ENCODE results near the gene MRPS27. TPM values are rescaled to one million over a fixed set of nuclear protein-coding genes. Genes with fewer than 3 reads are reported as not detected.

The MRPS27 gene
- total RNA-seq, 1 donor from 2014 or later: 57.7 TPM

DNA sequence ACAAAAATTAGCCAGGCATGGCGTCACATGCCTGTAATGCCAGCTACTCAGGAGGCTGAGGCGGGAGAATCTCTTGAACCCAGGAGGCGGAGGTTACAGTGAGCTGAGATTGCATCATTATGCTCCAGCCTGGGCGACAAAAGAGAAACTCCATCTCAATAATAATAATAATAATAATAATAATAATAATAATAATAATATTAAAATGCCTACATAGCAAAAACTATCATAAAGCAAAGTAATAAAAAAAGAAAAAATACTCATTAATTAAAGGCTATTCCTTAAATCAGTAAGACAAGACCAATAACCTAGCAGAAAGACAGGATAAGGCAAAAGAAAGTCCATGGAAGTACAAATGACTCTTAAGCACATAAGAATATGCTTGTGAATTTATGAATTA, 50.0 kb downstream of the MRPS27 start:
- H3K4me3 Mint-ChIP-seq (ENCODE audit: unreplicated experiment): no peak overlapping the region
- DNase-seq (ENCODE audit: extremely low spot score, unreplicated experiment): no peak
- peaks cover 10% of the 10 kb centered on the region for H3K9me3 Mint-ChIP-seq (ENCODE audit: unreplicated experiment)
- TF ChIP-seq CTCF (IDR thresholded peaks at IDR 0.05): no peak
- H3K36me3 Mint-ChIP-seq (ENCODE audit: unreplicated experiment): peaks cover 24% of the 10 kb centered on the region
- no peaks in the 10 kb centered on the region for H3K27me3 Mint-ChIP-seq (ENCODE audit: unreplicated experiment)
- H3K27ac Mint-ChIP-seq (ENCODE audit: unreplicated experiment): no peak overlapping the region
- H3K4me1 Mint-ChIP-seq (ENCODE audit: unreplicated experiment): peaks cover 27% of the 10 kb centered on the region

DNA sequence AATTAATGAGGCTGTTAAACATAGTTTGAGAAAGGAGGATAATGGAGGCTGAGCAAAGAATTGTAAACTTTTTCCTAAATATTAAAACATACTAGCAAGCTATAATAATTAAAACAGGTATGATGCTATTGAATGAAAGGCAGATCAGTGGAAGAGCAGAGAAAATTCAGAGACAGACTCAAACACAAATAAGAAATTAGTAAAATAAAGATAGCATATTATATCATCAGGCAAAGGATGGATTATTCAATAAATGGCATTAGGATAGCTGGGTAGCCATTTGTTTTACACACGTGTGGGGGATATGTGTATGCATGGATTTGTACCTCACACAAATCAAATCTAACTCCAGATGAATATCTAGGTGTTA, 50.6 kb downstream of the MRPS27 start:
- Mint-ChIP-seq H3K4me1 (ENCODE audit: unreplicated experiment) (peaks cover 30% of the 10 kb centered on the region), H3K4me3 (ENCODE audit: unreplicated experiment) (no peak overlapping the region), H3K9me3 (ENCODE audit: unreplicated experiment) (peaks cover 10% of the 10 kb centered on the region), H3K27ac (ENCODE audit: unreplicated experiment) (no peak overlapping the region), H3K36me3 (ENCODE audit: unreplicated experiment) (peaks cover 25% of the 10 kb centered on the region), H3K27me3 (ENCODE audit: unreplicated experiment) (no peaks in the 10 kb centered on the region)
- no peak for TF ChIP-seq CTCF (IDR thresholded peaks at IDR 0.05)
- no peak for DNase-seq (ENCODE audit: extremely low spot score, unreplicated experiment)

DNA sequence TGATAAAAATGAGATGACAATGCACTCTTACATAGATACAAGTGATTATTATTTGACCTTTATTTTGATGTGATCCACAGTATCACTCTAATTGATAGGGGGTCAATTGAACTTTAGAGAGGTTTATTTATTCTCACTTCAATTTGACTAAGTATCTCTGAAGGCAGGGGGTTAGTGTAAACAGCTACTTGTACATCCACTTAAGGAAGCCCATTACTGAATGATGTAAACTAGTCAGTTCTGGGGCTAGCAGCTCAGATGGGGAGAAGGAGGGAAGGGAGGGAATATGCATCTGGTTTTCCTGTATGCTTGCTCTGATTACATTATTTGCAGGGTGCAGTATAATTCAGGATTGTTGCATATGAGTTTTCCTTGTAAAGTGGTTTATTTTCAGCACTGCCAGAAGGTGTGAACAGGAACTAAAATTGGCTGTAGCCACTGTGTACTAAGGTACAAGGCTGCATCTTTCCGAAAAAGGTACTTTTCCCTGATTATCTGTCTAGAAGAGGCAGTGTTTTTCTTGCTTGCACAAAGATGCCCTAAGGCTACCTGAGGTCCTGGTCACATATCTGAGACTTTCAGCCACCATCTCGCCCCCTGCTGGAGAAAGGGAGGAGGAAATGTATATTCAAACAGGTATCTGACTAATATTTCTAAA, 51.2 kb downstream of the MRPS27 start:
- no peak for DNase-seq (ENCODE audit: extremely low spot score, unreplicated experiment)
- peaks cover 30% of the 10 kb centered on the region for H3K4me1 Mint-ChIP-seq (ENCODE audit: unreplicated experiment)
- peaks cover 10% of the 10 kb centered on the region for H3K9me3 Mint-ChIP-seq (ENCODE audit: unreplicated experiment)
- peaks cover 28% of the 10 kb centered on the region for H3K36me3 Mint-ChIP-seq (ENCODE audit: unreplicated experiment)
- peak; percentile 64 for TF ChIP-seq CTCF (IDR thresholded peaks at IDR 0.05)
- no peak overlapping the region for H3K27ac Mint-ChIP-seq (ENCODE audit: unreplicated experiment)
- H3K4me3 Mint-ChIP-seq (ENCODE audit: unreplicated experiment): no peak overlapping the region
- H3K27me3 Mint-ChIP-seq (ENCODE audit: unreplicated experiment): no peaks in the 10 kb centered on the region

DNA sequence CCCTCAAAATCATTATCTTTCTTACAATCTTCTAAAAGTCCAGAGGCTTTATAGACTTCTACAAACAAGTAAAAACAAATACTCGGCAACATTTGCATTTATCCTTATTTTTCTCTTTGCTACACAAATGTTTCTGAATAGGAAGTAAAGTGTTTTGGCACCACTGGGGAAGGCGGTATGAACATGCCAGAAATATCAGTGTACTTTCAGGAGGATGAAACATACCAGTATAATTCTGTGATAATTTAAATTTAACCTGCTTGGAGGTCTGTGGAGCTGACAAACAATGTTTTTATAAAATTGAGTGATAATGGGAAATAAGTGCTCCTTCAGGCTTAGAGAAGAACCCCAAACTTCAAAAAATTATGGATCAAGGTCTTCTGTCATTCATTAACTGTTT, 51.8 kb downstream of the MRPS27 start:
- Mint-ChIP-seq H3K4me3 (ENCODE audit: unreplicated experiment) (no peak overlapping the region), H3K27me3 (ENCODE audit: unreplicated experiment) (no peaks in the 10 kb centered on the region), H3K27ac (ENCODE audit: unreplicated experiment) (no peak overlapping the region), H3K4me1 (ENCODE audit: unreplicated experiment) (peaks cover 30% of the 10 kb centered on the region), H3K9me3 (ENCODE audit: unreplicated experiment) (peaks cover 10% of the 10 kb centered on the region), H3K36me3 (ENCODE audit: unreplicated experiment) (peaks cover 28% of the 10 kb centered on the region)
- DNase-seq (ENCODE audit: extremely low spot score, unreplicated experiment): no peak
- TF ChIP-seq CTCF (IDR thresholded peaks at IDR 0.05): no peak

GRCh38 chr5:72267685-72268084, 52.4 kb downstream of the MRPS27 start:
- H3K27me3 Mint-ChIP-seq (ENCODE audit: unreplicated experiment): no peaks in the 10 kb centered on the region
- peaks cover 30% of the 10 kb centered on the region for H3K36me3 Mint-ChIP-seq (ENCODE audit: unreplicated experiment)
- H3K9me3 Mint-ChIP-seq (ENCODE audit: unreplicated experiment): peaks cover 10% of the 10 kb centered on the region
- H3K4me3 Mint-ChIP-seq (ENCODE audit: unreplicated experiment): no peak overlapping the region
- no peak for TF ChIP-seq CTCF (IDR thresholded peaks at IDR 0.05)
- peaks cover 30% of the 10 kb centered on the region for H3K4me1 Mint-ChIP-seq (ENCODE audit: unreplicated experiment)
- no peak overlapping the region for H3K27ac Mint-ChIP-seq (ENCODE audit: unreplicated experiment)
- DNase-seq (ENCODE audit: extremely low spot score, unreplicated experiment): no peak

Measured in osteocyte (in vitro differentiated cells).